ENCODE measurements around the gene NANOS1.
"Not testable (repeated sequence)": the region's sequence is repeated elsewhere in the genome, so short reads cannot be mapped to it uniquely, and the experiment has no call there.

NANOS1 gene

DNA sequence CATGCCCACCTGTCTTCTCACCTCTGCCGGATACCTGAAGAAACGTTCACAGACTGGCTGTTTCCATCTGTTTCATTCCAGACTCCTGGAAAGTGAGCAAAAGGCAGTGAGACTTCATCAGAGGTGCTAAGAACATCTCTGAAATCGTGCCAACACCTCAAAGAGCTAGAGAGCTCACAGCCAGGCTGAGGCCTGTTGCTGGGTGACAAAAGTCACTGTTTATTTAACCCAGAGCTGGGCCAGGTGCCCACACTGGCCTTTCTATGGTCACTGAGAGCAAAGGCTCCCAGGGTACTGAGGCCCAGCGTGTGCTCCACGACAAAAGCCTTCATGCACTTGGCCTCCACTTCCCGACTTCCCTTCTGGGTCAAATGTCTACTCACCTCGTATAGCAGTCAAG lies 3.7 kb upstream of the NANOS1 start:
- no peak for DNase-seq (ENCODE audit: low read depth)
- TF ChIP-seq, protein P1, sequence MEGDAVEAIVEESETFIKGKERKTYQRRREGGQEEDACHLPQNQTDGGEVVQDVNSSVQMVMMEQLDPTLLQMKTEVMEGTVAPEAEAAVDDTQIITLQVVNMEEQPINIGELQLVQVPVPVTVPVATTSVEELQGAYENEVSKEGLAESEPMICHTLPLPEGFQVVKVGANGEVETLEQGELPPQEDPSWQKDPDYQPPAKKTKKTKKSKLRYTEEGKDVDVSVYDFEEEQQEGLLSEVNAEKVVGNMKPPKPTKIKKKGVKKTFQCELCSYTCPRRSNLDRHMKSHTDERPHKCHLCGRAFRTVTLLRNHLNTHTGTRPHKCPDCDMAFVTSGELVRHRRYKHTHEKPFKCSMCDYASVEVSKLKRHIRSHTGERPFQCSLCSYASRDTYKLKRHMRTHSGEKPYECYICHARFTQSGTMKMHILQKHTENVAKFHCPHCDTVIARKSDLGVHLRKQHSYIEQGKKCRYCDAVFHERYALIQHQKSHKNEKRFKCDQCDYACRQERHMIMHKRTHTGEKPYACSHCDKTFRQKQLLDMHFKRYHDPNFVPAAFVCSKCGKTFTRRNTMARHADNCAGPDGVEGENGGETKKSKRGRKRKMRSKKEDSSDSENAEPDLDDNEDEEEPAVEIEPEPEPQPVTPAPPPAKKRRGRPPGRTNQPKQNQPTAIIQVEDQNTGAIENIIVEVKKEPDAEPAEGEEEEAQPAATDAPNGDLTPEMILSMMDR (IDR thresholded peaks at IDR 0.05; ENCODE audit: low read depth, low read length, missing control alignments), result no peak
- no peak overlapping the region for H3K4me3 ChIP-seq (ENCODE audit: low read depth, low read length)

DNA sequence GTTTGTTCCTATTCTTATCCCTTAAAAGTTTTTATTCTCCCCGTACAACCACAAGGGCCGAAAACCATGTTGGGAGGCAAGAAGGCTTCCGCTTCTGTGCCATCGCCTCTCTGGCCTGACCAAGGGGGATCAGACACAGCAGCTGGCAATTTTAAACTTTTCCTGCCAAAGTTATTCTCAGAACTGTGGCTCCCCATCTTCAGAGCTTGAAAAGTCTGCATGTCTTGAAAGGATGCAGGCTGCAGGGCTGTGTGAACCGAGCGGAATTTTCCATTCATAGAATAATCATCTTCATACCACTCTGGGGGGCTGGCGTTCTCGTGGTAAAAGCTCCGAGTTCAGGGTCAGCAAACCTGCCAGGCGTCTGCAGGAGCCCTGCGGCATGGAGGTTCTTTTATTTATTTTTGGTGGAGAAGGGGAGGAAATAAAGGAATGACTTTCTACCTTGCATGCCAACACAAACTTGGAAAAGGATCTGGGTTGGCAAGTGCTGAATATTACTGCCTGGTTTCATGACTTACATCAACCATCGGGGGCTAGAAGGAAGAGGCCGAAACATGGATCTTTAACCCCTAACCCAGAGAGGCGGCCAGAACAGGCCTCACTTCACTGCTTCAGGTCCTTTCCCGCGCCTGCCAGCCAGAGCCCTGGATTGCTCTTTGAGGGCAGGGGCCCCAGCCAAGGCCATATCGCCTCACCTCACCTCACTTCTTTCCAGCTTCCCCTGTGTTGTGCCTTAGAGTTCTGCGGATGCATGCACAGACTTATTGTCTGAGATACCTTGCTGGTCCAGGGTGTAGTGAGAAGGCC lies 3.0 kb upstream of the NANOS1 start:
- TF ChIP-seq, protein P1 (IDR thresholded peaks at IDR 0.05; ENCODE audit: low read depth, low read length, missing control alignments), result no peak
- no peak overlapping the region for H3K4me3 ChIP-seq (ENCODE audit: low read depth, low read length)
- DNase-seq (ENCODE audit: low read depth), result no peak

DNA sequence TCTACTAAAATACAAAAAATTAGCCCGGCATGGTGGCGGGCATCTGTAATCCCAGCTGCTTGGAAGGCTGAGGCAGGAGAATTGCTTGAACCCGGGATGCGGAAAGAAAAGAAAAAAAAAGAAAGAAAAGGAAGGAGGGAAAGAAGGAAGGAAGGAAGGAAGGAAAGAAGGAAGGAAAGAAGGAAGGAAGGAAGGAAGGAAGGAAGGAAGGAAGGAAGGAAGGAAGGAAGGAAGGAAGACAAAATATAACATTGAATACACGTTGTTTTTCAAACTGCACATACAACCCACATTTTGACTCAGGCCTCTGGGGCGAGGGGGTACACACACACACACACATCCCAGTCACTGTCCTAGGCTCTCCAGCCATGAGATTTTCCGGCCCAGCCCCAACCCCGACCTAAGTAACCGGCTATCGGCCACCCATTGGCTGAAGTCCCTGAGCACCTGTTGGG lies 1.0 kb upstream of the NANOS1 start:
- H3K4me3 ChIP-seq (ENCODE audit: low read depth, low read length); DNase-seq (ENCODE audit: low read depth): not testable (repeated sequence)

DNA sequence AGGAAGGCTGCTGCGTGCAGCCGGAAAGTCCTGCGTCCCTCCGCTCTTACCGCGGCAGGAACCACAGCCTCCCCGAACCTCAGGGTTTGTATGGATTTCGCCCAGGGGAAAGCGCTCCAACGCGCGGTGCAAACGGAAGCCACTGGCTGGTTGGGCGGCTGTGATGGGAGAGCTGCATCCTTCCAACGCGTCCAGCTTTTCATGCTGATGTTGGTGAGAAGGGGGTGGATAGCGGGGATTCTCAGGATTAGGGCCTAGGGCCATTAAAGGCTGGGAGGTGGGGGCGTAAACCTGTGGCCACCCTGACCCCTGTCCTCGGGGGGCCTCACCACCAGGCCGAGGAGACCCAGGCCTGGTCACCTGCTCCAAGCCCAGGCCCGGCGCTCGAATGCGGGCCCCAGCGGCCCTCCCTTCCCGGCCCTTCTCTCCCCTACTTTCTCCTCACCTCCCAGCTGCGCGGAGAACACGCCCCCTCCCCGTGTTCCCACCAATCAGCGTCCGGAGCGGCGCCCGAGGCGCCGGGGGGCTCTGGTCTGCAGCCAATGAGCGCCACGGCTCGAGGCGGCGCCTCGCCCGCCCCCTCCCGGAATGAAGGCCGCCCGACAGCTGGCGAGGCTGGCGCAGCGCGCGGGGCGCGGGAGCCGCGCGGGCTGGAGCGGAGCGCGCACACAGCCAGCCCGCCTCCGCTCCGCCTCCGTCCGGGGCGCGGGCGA lies 458 bp upstream of the NANOS1 start:
- peak overlapping the region; percentile 31 for H3K4me3 ChIP-seq (ENCODE audit: low read depth, low read length)
- DNase-seq (ENCODE audit: low read depth), result peak; percentile 49
- TF ChIP-seq, protein P1 (IDR thresholded peaks at IDR 0.05; ENCODE audit: low read depth, low read length, missing control alignments), result peak; percentile 9

DNA sequence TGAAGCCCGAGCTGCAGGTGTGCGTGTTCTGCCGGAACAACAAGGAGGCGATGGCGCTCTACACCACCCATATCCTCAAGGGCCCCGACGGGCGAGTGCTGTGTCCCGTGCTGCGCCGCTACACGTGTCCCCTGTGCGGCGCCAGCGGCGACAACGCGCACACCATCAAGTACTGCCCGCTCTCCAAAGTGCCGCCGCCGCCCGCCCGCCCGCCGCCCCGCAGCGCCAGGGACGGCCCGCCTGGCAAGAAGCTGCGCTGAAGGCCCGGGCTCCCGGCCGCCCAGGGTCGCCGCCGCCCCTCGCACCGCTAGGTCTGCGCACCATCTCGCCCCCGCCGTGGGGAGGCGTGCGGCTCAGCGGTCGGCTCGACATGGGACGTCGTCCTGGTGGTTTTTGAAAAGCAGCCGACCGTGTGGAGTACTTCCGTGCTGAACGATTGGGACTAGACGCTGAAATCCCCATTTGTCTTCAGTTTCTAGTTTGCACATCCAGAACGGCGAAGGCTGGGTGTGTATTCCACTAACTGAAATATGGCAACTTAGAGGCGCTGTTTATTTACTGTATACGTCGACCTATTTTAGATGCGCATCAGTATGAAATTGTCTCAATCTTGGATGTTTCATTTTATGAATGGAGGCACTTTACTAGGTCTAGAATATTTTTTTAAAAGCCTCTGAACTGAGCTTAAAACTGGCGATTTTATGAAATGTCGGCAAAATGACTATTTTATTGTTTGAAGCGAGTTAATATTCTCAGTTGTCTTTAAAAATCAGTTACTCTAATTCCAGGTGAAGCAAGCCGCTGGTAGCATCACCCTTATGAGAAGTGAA lies 1.1 kb downstream of the NANOS1 start:
- peak; percentile 68 for DNase-seq (ENCODE audit: low read depth)
- peak overlapping the region; percentile 31 for H3K4me3 ChIP-seq (ENCODE audit: low read depth, low read length)
- TF ChIP-seq, protein P1 (IDR thresholded peaks at IDR 0.05; ENCODE audit: low read depth, low read length, missing control alignments), result peak; percentile 16

DNA sequence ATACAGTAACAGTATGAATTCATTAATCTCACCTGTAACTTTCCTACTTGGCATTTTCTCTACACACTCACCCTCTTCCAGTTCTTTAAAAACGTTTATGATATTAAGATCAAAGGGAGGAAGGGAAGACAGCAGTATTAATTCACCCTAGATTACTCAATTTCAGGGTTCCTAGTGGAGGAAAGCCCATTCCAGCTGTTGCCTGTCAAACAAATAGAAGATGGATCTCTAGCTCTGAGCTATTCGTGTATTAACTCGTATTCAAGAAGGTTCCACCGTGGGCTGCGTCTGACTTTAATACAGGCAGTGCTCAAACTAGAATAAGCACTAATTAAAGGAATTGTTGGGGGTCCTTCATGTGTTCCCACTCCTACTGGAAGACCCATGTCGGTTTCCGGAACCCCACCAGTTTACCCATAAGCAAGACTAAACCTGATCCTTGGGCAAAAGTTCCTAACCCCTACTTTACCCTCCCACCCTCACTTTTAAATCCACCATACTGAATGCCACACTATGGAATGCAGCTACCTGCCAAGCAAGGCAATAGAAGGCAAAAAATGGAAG lies 2.1 kb downstream of the NANOS1 start:
- TF ChIP-seq, protein P1 (IDR thresholded peaks at IDR 0.05; ENCODE audit: low read depth, low read length, missing control alignments), result no peak
- DNase-seq (ENCODE audit: low read depth), result no peak
- H3K4me3 ChIP-seq (ENCODE audit: low read depth, low read length), result no peak overlapping the region
